HepG2 (cell line): ENCODE data around the gene TNFAIP8L2. TPM values are rescaled to one million over a fixed set of nuclear protein-coding genes. Genes with fewer than 3 reads are reported as not detected.

Source experiments
- ARID2 ChIP-seq: sonication (generic); formaldehyde crosslinking; IDR thresholded peaks from 2 replicates; pipeline ENCODE4 v1.8.1; 2022; ENCODE audit warnings: mild to moderate bottlenecking, missing genetic modification reagents, borderline replicate concordance
- ELF4 ChIP-seq: sonication (generic); formaldehyde crosslinking; IDR thresholded peaks from 2 replicates; pipeline ENCODE4 v1.5.0; 2020; ENCODE audit warnings: missing genetic modification reagents, mild to moderate bottlenecking, moderate library complexity, borderline replicate concordance
- MXD4 ChIP-seq: IDR thresholded peaks from 2 replicates; pipeline ENCODE4 v1.6.1; 2016; ENCODE audit warnings: mild to moderate bottlenecking, missing biosample characterization, missing genetic modification reagents
- NFYB ChIP-seq: sonication (generic); formaldehyde crosslinking; IDR thresholded peaks from 2 replicates; pipeline ENCODE4 v1.4.0; 2020; ENCODE audit warnings: missing genetic modification reagents
- REPIN1 ChIP-seq: sonication (generic); formaldehyde crosslinking; IDR thresholded peaks from 2 replicates; pipeline ENCODE4 v1.8.0; 2022; ENCODE audit warnings: missing genetic modification reagents, low read depth, mild to moderate bottlenecking, borderline replicate concordance
- TARDBP ChIP-seq: sonication (generic); formaldehyde crosslinking; IDR thresholded peaks from 2 replicates; pipeline ENCODE4 v1.8.0; 2022; ENCODE audit warnings: mild to moderate bottlenecking, missing genetic modification reagents
- TFAP4 ChIP-seq: sonication (generic); IDR thresholded peaks from 2 replicates; pipeline ENCODE4 v1.6.1; 2016; ENCODE audit warnings: low read depth, borderline replicate concordance
- THRA ChIP-seq: sonication (generic); formaldehyde crosslinking; IDR thresholded peaks from 2 replicates; pipeline ENCODE4 v1.4.0; 2020; ENCODE audit warnings: missing genetic modification reagents, borderline replicate concordance
- THYN1 ChIP-seq: sonication (generic); formaldehyde crosslinking; IDR thresholded peaks from 2 replicates; pipeline ENCODE4 v1.8.1; 2023; ENCODE audit warnings: low read depth, mild to moderate bottlenecking, moderate library complexity, missing genetic modification reagents, borderline replicate concordance
- TP53 ChIP-seq: sonication (generic); formaldehyde crosslinking; conservative IDR thresholded peaks from 2 replicates; pipeline ENCODE4 v1.4.0; 2020; ENCODE audit warnings: missing genetic modification reagents
- ZFP36L2 ChIP-seq: sonication (generic); formaldehyde crosslinking; IDR thresholded peaks from 2 replicates; pipeline ENCODE4 v1.4.0; 2020; ENCODE audit warnings: missing genetic modification reagents
- ZMYM4 ChIP-seq: sonication (generic); formaldehyde crosslinking; IDR thresholded peaks from 2 replicates; pipeline ENCODE4 v1.8.1; 2023; ENCODE audit warnings: mild to moderate bottlenecking, missing genetic modification reagents
- ZNF230 ChIP-seq: sonication (generic); formaldehyde crosslinking; IDR thresholded peaks from 2 replicates; pipeline ENCODE4 v1.4.0; 2020; ENCODE audit warnings: mild to moderate bottlenecking, missing genetic modification reagents
- ZNF318 ChIP-seq: sonication (generic); formaldehyde crosslinking; IDR thresholded peaks from 2 replicates; pipeline ENCODE4 v1.4.0; 2020; ENCODE audit warnings: mild to moderate bottlenecking, missing genetic modification reagents
- ZNF547 ChIP-seq: sonication (generic); formaldehyde crosslinking; IDR thresholded peaks from 2 replicates; pipeline ENCODE4 v1.5.1; 2020; ENCODE audit warnings: mild to moderate bottlenecking, missing genetic modification reagents
- ZNF572 ChIP-seq: sonication (generic); formaldehyde crosslinking; IDR thresholded peaks from 2 replicates; pipeline ENCODE4 v1.5.1; 2020; ENCODE audit warnings: mild to moderate bottlenecking, missing genetic modification reagents
- ZNF576 ChIP-seq: sonication (generic); formaldehyde crosslinking; IDR thresholded peaks from 2 replicates; pipeline ENCODE4 v1.4.0; 2020; ENCODE audit warnings: mild to moderate bottlenecking, missing genetic modification reagents
- ZNF878 ChIP-seq: sonication (generic); formaldehyde crosslinking; IDR thresholded peaks from 2 replicates; pipeline ENCODE4 v1.8.1; 2023; ENCODE audit warnings: mild to moderate bottlenecking, missing genetic modification reagents, moderate library complexity
- ZSCAN31 ChIP-seq: sonication (generic); formaldehyde crosslinking; IDR thresholded peaks from 2 replicates; pipeline ENCODE4 v1.5.0; 2020; ENCODE audit warnings: low read depth, mild to moderate bottlenecking, missing genetic modification reagents
- polyA plus RNA-seq, 8 experiments: library from polyadenylated mRNA; depleted of rRNA in 3 of 8; stranded (reverse) in 7 of 8; unstranded in 1 of 8; fragments of >200 nt; fragmentation: Illumina TruSeq in 4 of 8; extraction: Trizol in 4 of 8; gene quantifications; 2 replicates each; pipeline versions ENCODE4 v1.2.1 to v1.2.3, GENCODE V29; 2011 to 2016; ENCODE audit warnings: low read depth in 4 of 8, missing spikeins in 1 of 8, mixed read lengths in 1 of 8; ENCODE audit not compliant: insufficient read depth in 1 of 8
- total RNA-seq, 5 experiments: library from RNA; depleted of rRNA; stranded (reverse); fragments of >200 nt; fragmentation: Illumina TruSeq; extraction: Trizol; gene quantifications; 2 replicates each; pipeline ENCODE4 v1.2.3, GENCODE V29; 2016; ENCODE audit warnings: low read depth in 1 of 5

TNFAIP8L2 gene
- total and polyA plus RNA-seq, 2 of the 13 experiments (the other 11 are each of a cell fraction or from before 2014, with no cell fraction given): not detected

GRCh38 chr1:151165738-151166504 lies 9.5 kb downstream of the TNFAIP8L2 start, which contains the start of the genes LYSMD1 and SCNM1 (continued):
- TF ChIP-seq ZNF318 (CRISPR knock-in tag): no peak
- TF ChIP-seq ZNF572 (CRISPR knock-in tag): 0 out of 2 replicates have a peak, but pooled peaks have one; percentile 2
- TF ChIP-seq ZNF547: no peak
- TF ChIP-seq ZNF230 (CRISPR knock-in tag): peak; percentile 49; the same call in 1 of the 2 replicates
- no peak for TF ChIP-seq ZFP36L2 (CRISPR knock-in tag)
- peak; percentile 85 for TF ChIP-seq ZMYM4 (CRISPR knock-in tag)
- peak; percentile 26; the same call in 1 of the 2 replicates for TF ChIP-seq THRA (CRISPR knock-in tag)
- TF ChIP-seq THYN1 (CRISPR knock-in tag): no peak
- TF ChIP-seq MXD4: peak; percentile 50; the same call in 1 of the 2 replicates
- TF ChIP-seq NFYB (CRISPR knock-in tag): peak; percentile 57
- TF ChIP-seq ZSCAN31 (CRISPR knock-in tag): peak; percentile 60; the same call in 1 of the 2 replicates
- peak; percentile 100 for TF ChIP-seq ELF4
- TF ChIP-seq ZNF576 (CRISPR knock-in tag): no peak
- no peak for TF ChIP-seq ARID2 (CRISPR knock-in tag)
- peak; percentile 82; the same call in 1 of the 2 replicates for TF ChIP-seq REPIN1
- TF ChIP-seq TARDBP (CRISPR knock-in tag): peak; percentile 91
- peak; percentile 71; the same call in 1 of the 2 replicates for TF ChIP-seq TP53 (CRISPR knock-in tag)
- TF ChIP-seq TFAP4: 0 out of 2 replicates have a peak, but pooled peaks have one; percentile 15
- no peak for TF ChIP-seq ZNF878 (CRISPR knock-in tag)
